ENCODE data around the gene TBCEL.

- TF ChIP-seq EZH2 (IDR thresholded peaks at IDR 0.05) = no peak
- TF ChIP-seq REST (IDR thresholded peaks at IDR 0.05; ENCODE audit: low read depth) = no peak
- TF ChIP-seq, protein P1, sequence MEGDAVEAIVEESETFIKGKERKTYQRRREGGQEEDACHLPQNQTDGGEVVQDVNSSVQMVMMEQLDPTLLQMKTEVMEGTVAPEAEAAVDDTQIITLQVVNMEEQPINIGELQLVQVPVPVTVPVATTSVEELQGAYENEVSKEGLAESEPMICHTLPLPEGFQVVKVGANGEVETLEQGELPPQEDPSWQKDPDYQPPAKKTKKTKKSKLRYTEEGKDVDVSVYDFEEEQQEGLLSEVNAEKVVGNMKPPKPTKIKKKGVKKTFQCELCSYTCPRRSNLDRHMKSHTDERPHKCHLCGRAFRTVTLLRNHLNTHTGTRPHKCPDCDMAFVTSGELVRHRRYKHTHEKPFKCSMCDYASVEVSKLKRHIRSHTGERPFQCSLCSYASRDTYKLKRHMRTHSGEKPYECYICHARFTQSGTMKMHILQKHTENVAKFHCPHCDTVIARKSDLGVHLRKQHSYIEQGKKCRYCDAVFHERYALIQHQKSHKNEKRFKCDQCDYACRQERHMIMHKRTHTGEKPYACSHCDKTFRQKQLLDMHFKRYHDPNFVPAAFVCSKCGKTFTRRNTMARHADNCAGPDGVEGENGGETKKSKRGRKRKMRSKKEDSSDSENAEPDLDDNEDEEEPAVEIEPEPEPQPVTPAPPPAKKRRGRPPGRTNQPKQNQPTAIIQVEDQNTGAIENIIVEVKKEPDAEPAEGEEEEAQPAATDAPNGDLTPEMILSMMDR (IDR thresholded peaks at IDR 0.05 in 2 of 3, conservative IDR thresholded peaks at IDR 0.05 in 1 of 3; ENCODE audit: borderline replicate concordance in 1 of 3, insufficient read depth in 1 of 3, low read depth in 2 of 3, low read length in 2 of 3) = no peak
Observed at GRCh38 chr11:120974466-120974865, 49.4 kb upstream of the TBCEL start.
